SK-N-SH (cell line): ENCODE measurements around the gene BEGAIN. TPM values are rescaled to one million over a fixed set of nuclear protein-coding genes. Genes with fewer than 3 reads are reported as not detected.

Experiments
- CTCF ChIA-PET: fragments of 300-600, 350-600 bp; formaldehyde crosslinking; extraction: SDS; loops from one replicate; lab custom pipeline; 2021; lab: Yijun Ruan, JAX
- POLR2A ChIA-PET: fragments of 350-600 bp; sonication (Branson Sonifier 250); formaldehyde crosslinking; extraction: SDS; loops from one replicate; lab custom pipeline; 2020; ENCODE audit warnings: antibody characterized with exemption, inconsistent platforms; lab: Yijun Ruan, JAX
- DNase-seq: peaks from one replicate; pipeline ENCODE4 v3.0.0; 2012
- H2AFZ ChIP-seq: fragments of 200-600 bp; sonication (generic); 2 replicates; pipeline ENCODE4 v1.8.1; 2016; ENCODE audit warnings: antibody characterized with exemption, mild to moderate bottlenecking, low read depth
- H3F3A ChIP-seq: fragments of 200-600 bp; sonication (generic); replicated peaks from 2 replicates; pipeline ENCODE3; 2016; ENCODE audit warnings: antibody characterized with exemption, mild to moderate bottlenecking; ENCODE audit not compliant: insufficient read depth
- H3K27ac ChIP-seq, 2 experiments: fragments of 200-500 bp in 1 of 2; fragments of 200-600 bp in 1 of 2; sonication (Bioruptor generic) in 1 of 2; sonication (generic), shearing (Covaris generic) in 1 of 2; 2 replicates each; pipeline versions ENCODE4 v1.5.1 to v1.6.1; 2014 to 2016; ENCODE audit warnings: low read depth in 2 of 2, inconsistent platforms in 1 of 2, low read length in 1 of 2, mild to moderate bottlenecking in 1 of 2, mixed read lengths in 1 of 2
- H3K27me3 ChIP-seq: fragments of 200-600 bp; sonication (generic), shearing (Covaris generic); 2 replicates; pipeline ENCODE4 v1.6.1; 2016; ENCODE audit warnings: mixed run types; ENCODE audit not compliant: insufficient read depth
- H3K36me3 ChIP-seq, 2 experiments: fragments of 200-500 bp in 1 of 2; fragments of 200-600 bp in 1 of 2; sonication (Bioruptor generic) in 1 of 2; sonication (generic) in 1 of 2; replicated peaks in 1 of 2; 2 replicates each; pipeline versions ENCODE3 to v1.5.1; 2014 to 2016; ENCODE audit warnings: low read length in 1 of 2, mild to moderate bottlenecking in 1 of 2; ENCODE audit not compliant: insufficient read depth in 2 of 2, control insufficient read depth in 1 of 2
- H3K4me1 ChIP-seq, 2 experiments: fragments of 200-500 bp in 1 of 2; fragments of 200-600 bp in 1 of 2; sonication (Bioruptor generic) in 1 of 2; sonication (generic), shearing (Covaris generic) in 1 of 2; 2 replicates each; pipeline versions ENCODE4 v1.5.1 to v1.6.1; 2014 to 2016; ENCODE audit warnings: low read depth in 1 of 2, low read length in 1 of 2, mixed run types in 1 of 2; ENCODE audit not compliant: insufficient read depth in 2 of 2, control insufficient read depth in 1 of 2
- H3K4me2 ChIP-seq: fragments of 200-600 bp; sonication (generic), shearing (Covaris generic); 2 replicates; pipeline ENCODE4 v1.6.1; 2017; ENCODE audit warnings: mixed run types
- H3K4me3 ChIP-seq, 2 experiments: fragments of 200-500 bp in 1 of 2; fragments of 200-600 bp in 1 of 2; sonication (Bioruptor generic) in 1 of 2; sonication (generic), shearing (Covaris generic) in 1 of 2; 2 replicates each; pipeline versions ENCODE4 v1.5.1 to v1.8.1; 2014 to 2016; ENCODE audit warnings: low read depth in 2 of 2, inconsistent platforms in 1 of 2, low read length in 1 of 2, mild to moderate bottlenecking in 1 of 2, mixed read lengths in 1 of 2, moderate library complexity in 1 of 2
- H3K79me2 ChIP-seq: fragments of 200-600 bp; sonication (generic); 2 replicates; pipeline ENCODE4 v1.8.1; 2017; ENCODE audit warnings: mild to moderate bottlenecking; ENCODE audit not compliant: insufficient read depth
- H3K9ac ChIP-seq: fragments of 200-600 bp; sonication (generic); 2 replicates; pipeline ENCODE4 v1.6.1; 2017; ENCODE audit warnings: mixed run types
- H3K9me2 ChIP-seq: fragments of 200-600 bp; sonication (generic); 2 replicates; pipeline ENCODE4 v1.6.1; 2017; ENCODE audit warnings: mixed run types
- H3K9me3 ChIP-seq: fragments of 200-600 bp; sonication (generic); 2 replicates; pipeline ENCODE4 v1.6.1; 2017; ENCODE audit warnings: mixed run types, mild to moderate bottlenecking, moderate library complexity
- H4K20me1 ChIP-seq: fragments of 200-600 bp; sonication (generic); 2 replicates; pipeline ENCODE4 v1.6.1; 2017; ENCODE audit warnings: mild to moderate bottlenecking, mixed run types; ENCODE audit not compliant: insufficient read depth
- ELF1 ChIP-seq: IDR thresholded peaks from 2 replicates; pipeline ENCODE4 v1.4.0; 2012
- EP300 ChIP-seq, 2 experiments: IDR thresholded peaks; 2 replicates each; pipeline versions ENCODE4 v1.4.0 to v1.6.1; 2012; ENCODE audit warnings: borderline replicate concordance in 1 of 2, low read depth in 1 of 2, low read length in 1 of 2
- EZH2phosphoT487 ChIP-seq: fragments of 200-600 bp; sonication (generic); IDR thresholded peaks from 2 replicates; pipeline ENCODE4 v1.6.1; 2017; ENCODE audit warnings: low read depth, mixed run types, mild to moderate bottlenecking, antibody characterized with exemption, moderate library complexity, borderline replicate concordance
- FOSL2 ChIP-seq: IDR thresholded peaks from 2 replicates; pipeline ENCODE4 v1.4.0; 2012; ENCODE audit warnings: low read depth, mild to moderate bottlenecking, moderate library complexity, borderline replicate concordance
- GABPA ChIP-seq: IDR thresholded peaks from 2 replicates; pipeline ENCODE4 v1.4.0; 2012; ENCODE audit warnings: low read depth, mild to moderate bottlenecking
- GATA2 ChIP-seq: sonication (generic); formaldehyde crosslinking; IDR thresholded peaks from 2 replicates; pipeline ENCODE4 v1.5.0; 2020; ENCODE audit warnings: mild to moderate bottlenecking, missing genetic modification reagents
- MEF2A ChIP-seq: IDR thresholded peaks from 2 replicates; pipeline ENCODE4 v1.4.0; 2012; ENCODE audit warnings: low read depth, borderline replicate concordance
- MXI1 ChIP-seq: IDR thresholded peaks from 2 replicates; pipeline ENCODE4 v1.6.1; 2012; ENCODE audit warnings: mild to moderate bottlenecking, low read depth, low read length, improper control_type of control experiment
- NRF1 ChIP-seq: IDR thresholded peaks from 2 replicates; pipeline ENCODE4 v1.6.1; 2012; ENCODE audit warnings: low read depth, mild to moderate bottlenecking, low read length
- RFX5 ChIP-seq: IDR thresholded peaks from 2 replicates; pipeline ENCODE4 v1.6.1; 2012; ENCODE audit warnings: mild to moderate bottlenecking, improper control_type of control experiment, low read length
- RXRA ChIP-seq: IDR thresholded peaks from 2 replicates; pipeline ENCODE4 v1.4.0; 2012; ENCODE audit warnings: low read depth, mild to moderate bottlenecking, borderline replicate concordance
- TAF1 ChIP-seq: IDR thresholded peaks from 2 replicates; pipeline ENCODE4 v1.6.1; 2012; ENCODE audit warnings: low read depth, mild to moderate bottlenecking, low read length, moderate library complexity, borderline replicate concordance
- WGBS: methylation state at CpG from one replicate; pipeline ENCODE4 v1.1.6; 2017; ENCODE audit warnings: low lambda C conversion rate; 5-methylcytosine and 5-hydroxymethylcytosine counted together
- polyA plus RNA-seq, 3 experiments: library from polyadenylated mRNA; depleted of rRNA; stranded (reverse); fragments of >200 nt; gene quantifications; 2 replicates each; pipeline ENCODE4 v1.2.3, GENCODE V29; 2012
- TF ChIP-seq, protein P1 (sequence below): fragments of 200-600 bp; sonication (generic); IDR thresholded peaks from 2 replicates; pipeline ENCODE4 v1.6.1; 2017; ENCODE audit warnings: antibody characterized with exemption, mild to moderate bottlenecking, moderate library complexity
- TF ChIP-seq, protein P2 (sequence below): fragments of 150-350 bp; IDR thresholded peaks from 2 replicates; pipeline ENCODE4 v1.6.1; 2017; ENCODE audit warnings: antibody characterized with exemption, low read length, low read depth, borderline replicate concordance

BEGAIN gene
- polyA plus RNA-seq, 1 of the 3 experiments (the other 2 are of a cell fraction): 4.2 TPM

DNA sequence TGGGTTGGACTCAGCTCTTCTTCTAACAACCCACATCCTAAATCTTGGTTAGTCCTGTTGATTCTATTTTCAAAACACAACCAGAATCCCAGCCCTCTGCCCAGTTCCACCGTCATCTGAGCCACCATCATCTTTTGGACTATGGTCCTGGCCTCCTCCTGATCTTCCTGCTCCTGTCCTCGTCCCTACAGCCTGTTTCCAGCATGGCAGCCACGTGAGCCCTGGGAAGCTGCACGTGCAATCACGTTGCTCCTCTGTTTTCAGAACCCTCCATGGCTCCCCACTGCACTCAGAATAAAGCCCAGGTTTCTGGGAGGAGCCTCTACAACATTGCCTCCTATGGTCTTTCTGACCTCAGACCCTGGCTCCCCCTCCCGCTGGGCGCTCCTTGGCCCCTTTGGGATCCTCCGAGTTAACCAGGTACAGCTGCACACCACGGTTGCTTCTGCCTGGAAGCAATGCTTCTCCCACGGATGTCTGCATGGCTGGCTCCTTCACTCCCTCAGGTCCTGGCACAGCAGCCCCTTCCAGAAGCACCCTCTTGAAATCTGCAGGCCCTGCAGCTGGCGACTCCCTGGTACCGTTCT, 44.5 kb downstream of the BEGAIN start:
- CTCF ChIA-PET: interaction anchor here (0.6 to 11.4 kb wide), 7 partner anchors 8 to 158 kb away, joined by 3 to 82 read pairs (median 3); no protein-coding TSS in a partner anchor
- no peaks in the 10 kb centered on the region for H3K9me3 ChIP-seq
- TF ChIP-seq MEF2A (no peak), MXI1 (no peak), RFX5 (no peak), NRF1 (no peak), GATA2 (CRISPR knock-in tag) (no peak), GABPA (no peak), EZH2phosphoT487 (no peak), ELF1 (no peak), RXRA (no peak), FOSL2 (no peak), EP300 (IDR thresholded peaks at IDR 0.05; ENCODE audit: borderline replicate concordance in 1 of 2, low read depth in 1 of 2, low read length in 1 of 2) (no peak), TAF1 (no peak)
- TF ChIP-seq, protein P1, sequence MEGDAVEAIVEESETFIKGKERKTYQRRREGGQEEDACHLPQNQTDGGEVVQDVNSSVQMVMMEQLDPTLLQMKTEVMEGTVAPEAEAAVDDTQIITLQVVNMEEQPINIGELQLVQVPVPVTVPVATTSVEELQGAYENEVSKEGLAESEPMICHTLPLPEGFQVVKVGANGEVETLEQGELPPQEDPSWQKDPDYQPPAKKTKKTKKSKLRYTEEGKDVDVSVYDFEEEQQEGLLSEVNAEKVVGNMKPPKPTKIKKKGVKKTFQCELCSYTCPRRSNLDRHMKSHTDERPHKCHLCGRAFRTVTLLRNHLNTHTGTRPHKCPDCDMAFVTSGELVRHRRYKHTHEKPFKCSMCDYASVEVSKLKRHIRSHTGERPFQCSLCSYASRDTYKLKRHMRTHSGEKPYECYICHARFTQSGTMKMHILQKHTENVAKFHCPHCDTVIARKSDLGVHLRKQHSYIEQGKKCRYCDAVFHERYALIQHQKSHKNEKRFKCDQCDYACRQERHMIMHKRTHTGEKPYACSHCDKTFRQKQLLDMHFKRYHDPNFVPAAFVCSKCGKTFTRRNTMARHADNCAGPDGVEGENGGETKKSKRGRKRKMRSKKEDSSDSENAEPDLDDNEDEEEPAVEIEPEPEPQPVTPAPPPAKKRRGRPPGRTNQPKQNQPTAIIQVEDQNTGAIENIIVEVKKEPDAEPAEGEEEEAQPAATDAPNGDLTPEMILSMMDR: no peak
- TF ChIP-seq, protein P2, sequence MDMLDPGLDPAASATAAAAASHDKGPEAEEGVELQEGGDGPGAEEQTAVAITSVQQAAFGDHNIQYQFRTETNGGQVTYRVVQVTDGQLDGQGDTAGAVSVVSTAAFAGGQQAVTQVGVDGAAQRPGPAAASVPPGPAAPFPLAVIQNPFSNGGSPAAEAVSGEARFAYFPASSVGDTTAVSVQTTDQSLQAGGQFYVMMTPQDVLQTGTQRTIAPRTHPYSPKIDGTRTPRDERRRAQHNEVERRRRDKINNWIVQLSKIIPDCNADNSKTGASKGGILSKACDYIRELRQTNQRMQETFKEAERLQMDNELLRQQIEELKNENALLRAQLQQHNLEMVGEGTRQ: no peak
- TF ChIP-seq, all 33 proteins: peak for 0
- Histone ChIP-seq H3K79me2 (no peaks in the 10 kb centered on the region), H2AFZ (no peak overlapping the region), H3K4me3 (no peak overlapping the region), H3F3A (no peaks in the 10 kb centered on the region), H3K9me2 (no peaks in the 10 kb centered on the region), H3K4me2 (no peak overlapping the region), H3K9ac (no peak overlapping the region), H3K27me3 (no peaks in the 10 kb centered on the region), H3K27ac (peak overlapping the region in 1 of 2 experiments; percentile 56; a peak in 1 of 4 replicates), H3K4me1 (peaks cover 0 to 29% of the 10 kb centered on the region in 2 experiments; a peak in 1 of 4 replicates), H3K36me3 (peaks cover 0 to 9% of the 10 kb centered on the region in 2 experiments), H4K20me1 (no peaks in the 10 kb centered on the region)
- POLR2A ChIA-PET: interaction anchor here (0.9 to 1.0 kb wide), 2 partner anchors 19 to 100 kb away, joined by 3 read pairs; no protein-coding TSS in a partner anchor
- DNase-seq: no peak
- 87% methylated on average over 12 of the region's 12 CpGs for WGBS
